Activated T-cell treated with anti-CD3 and anti-CD28 coated beads for 48 hours (primary cell): ENCODE measurements around the gene EHMT1.

ENCODE experiments used
- DNase-seq: peaks from one replicate; pipeline ENCODE4 v3.0.0-alpha.2; 2020; ENCODE audit warnings: low read depth

EHMT1 gene

GRCh38 chr9:137741330-137741729 is 122.5 kb downstream of the EHMT1 start:
- no peak for DNase-seq

- DNase-seq = no peak
Measured at GRCh38 chr9:137742698-137743097, 123.9 kb downstream of the EHMT1 start.

- DNase-seq = no peak
Measured at GRCh38 chr9:137743695-137744094, 124.9 kb downstream of the EHMT1 start.

GRCh38 chr9:137744632-137745183 is 125.9 kb downstream of the EHMT1 start:
- DNase-seq = no peak

GRCh38 chr9:137745541-137745991 is 126.8 kb downstream of the EHMT1 start:
- no peak for DNase-seq

GRCh38 chr9:137748311-137748710 is 129.5 kb downstream of the EHMT1 start:
- DNase-seq = no peak

GRCh38 chr9:137748741-137749140 is 129.9 kb downstream of the EHMT1 start:
- no peak for DNase-seq

- DNase-seq = no peak
Measured at GRCh38 chr9:137749511-137749910, 130.7 kb downstream of the EHMT1 start.

GRCh38 chr9:137750007-137750406 is 131.2 kb downstream of the EHMT1 start:
- no peak for DNase-seq

GRCh38 chr9:137750566-137750965 is 131.8 kb downstream of the EHMT1 start:
- no peak for DNase-seq

- no peak for DNase-seq
Measured at GRCh38 chr9:137751616-137752015, 132.8 kb downstream of the EHMT1 start.

- DNase-seq = no peak
Measured at GRCh38 chr9:137752426-137752825, 133.6 kb downstream of the EHMT1 start.

GRCh38 chr9:137753192-137753765 is 134.5 kb downstream of the EHMT1 start:
- no peak for DNase-seq

- DNase-seq = no peak
Measured at GRCh38 chr9:137755261-137755927, 136.6 kb downstream of the EHMT1 start.

- no peak for DNase-seq
Measured at GRCh38 chr9:137756045-137756744, 137.4 kb downstream of the EHMT1 start.

- DNase-seq = no peak
Measured at GRCh38 chr9:137757139-137757538, 138.3 kb downstream of the EHMT1 start.

GRCh38 chr9:137757613-137758029 is 138.8 kb downstream of the EHMT1 start:
- peak; percentile 18 for DNase-seq

GRCh38 chr9:137758067-137758466 is 139.3 kb downstream of the EHMT1 start:
- no peak for DNase-seq

GRCh38 chr9:137759117-137759516 is 140.3 kb downstream of the EHMT1 start:
- DNase-seq = no peak

GRCh38 chr9:137759649-137760321 is 141.0 kb downstream of the EHMT1 start:
- DNase-seq = no peak

GRCh38 chr9:137760426-137760825 is 141.6 kb downstream of the EHMT1 start:
- DNase-seq = no peak

- no peak for DNase-seq
Measured at GRCh38 chr9:137761032-137761431, 142.2 kb downstream of the EHMT1 start.
